ENCODE data around the gene PPP1R3D.
"Not testable (repeated sequence)": the region's sequence is repeated elsewhere in the genome, so short reads cannot be mapped to it uniquely, and the experiment has no call there.

PPP1R3D gene, protein sequence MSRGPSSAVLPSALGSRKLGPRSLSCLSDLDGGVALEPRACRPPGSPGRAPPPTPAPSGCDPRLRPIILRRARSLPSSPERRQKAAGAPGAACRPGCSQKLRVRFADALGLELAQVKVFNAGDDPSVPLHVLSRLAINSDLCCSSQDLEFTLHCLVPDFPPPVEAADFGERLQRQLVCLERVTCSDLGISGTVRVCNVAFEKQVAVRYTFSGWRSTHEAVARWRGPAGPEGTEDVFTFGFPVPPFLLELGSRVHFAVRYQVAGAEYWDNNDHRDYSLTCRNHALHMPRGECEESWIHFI

DNA sequence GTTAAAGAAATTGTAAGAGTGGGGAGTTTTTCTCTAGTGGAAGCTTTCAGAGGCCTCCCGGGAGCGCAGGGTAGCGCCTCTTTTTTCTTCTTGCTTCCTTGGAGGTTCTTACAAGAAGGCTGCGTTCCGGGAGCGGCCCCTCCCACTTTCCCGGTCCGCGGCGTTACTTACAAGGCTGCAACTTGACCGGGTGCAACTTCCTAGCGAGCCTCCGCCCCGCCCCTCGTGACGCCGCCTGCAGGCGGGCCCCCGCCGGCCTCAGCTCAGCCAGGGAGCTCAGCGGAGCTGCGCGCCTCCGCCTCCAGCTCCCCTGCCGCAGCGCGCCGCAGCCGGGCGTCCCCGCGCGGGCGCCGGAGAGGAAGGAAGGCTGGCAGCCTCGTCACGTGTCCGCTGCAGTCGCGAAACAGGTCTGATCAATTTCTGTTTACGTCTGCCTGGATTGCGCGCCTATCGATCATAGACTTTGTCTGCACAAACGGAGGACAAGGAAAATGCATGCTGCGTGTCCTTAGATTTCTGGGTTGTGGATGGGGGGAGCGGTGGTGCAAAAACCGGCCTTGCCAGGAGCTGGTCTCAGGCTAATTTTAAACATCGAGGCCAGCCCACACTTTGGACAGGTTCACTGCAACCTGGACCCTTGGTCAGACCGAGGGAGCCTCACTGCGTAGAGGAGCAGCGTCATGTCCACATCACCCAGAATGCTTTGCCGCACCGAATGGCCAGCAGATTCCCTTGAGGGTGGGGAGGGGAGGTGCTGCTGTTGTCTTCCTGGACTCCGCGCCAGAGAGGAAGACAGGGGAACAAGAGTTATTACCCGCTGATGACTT lies at the start of gene PPP1R3D, which contains the start of gene FAM217B:
Gene PPP1R3D (minus strand): TSS at position 177 of the 827 bp plus-strand sequence. CDS start 374 bp downstream, outside the sequence.
Gene FAM217B (plus strand): TSS at position 261 of the 827 bp plus-strand sequence. CDS start 3,555 bp downstream, outside the sequence.
- peak; percentile 69 to 78 for DNase-seq (ENCODE audit: low read depth in 2 of 2, low spot score in 1 of 2)

- DNase-seq (ENCODE audit: low read depth in 2 of 2, low spot score in 1 of 2): no peak
Measured at GRCh38 chr20:59988141-59988540, 48.0 kb upstream of the PPP1R3D start.

DNA sequence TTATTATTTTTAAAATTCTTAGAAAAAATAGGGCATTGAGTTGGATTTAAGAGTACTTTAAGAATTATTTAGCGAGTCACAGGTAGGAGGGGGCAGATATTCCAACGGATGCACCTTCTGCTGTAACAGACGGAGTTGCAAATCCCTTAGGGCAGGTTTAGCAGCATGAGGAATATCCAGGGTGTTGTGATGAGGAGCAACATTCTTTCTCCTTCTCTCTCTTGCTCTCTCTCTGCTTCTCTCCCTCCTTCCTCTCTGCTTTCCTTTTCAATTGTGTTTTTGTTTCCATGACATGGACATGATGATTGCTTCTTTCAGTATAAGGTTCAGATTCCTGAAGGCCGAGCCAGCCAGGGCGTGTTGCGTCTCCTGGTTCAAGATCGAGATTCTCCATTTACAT lies 47.0 kb upstream of the PPP1R3D start:
- DNase-seq (ENCODE audit: low read depth in 2 of 2, low spot score in 1 of 2): no peak

- DNase-seq (ENCODE audit: low read depth in 2 of 2, low spot score in 1 of 2): no peak
Measured at GRCh38 chr20:59985864-59986263, 45.8 kb upstream of the PPP1R3D start.

DNA sequence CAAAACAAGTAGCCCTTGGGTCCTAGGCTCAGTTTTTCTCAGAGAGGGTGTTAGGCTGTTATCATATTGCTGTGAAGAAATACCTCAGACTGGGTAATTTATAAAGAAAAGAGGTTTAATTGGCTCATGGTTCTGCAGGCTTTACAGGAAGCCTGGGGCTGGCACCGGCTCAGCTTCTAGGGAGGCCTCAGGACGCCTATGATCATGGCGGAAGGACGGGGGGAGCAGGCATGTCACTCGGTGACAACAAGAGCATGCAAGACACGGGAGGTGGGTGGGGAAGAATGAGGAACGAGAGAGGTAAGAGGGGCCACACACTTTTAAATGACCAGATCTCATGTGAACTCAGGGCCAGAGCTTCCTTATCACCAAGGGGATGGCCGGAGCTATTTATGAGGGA lies 45.1 kb upstream of the PPP1R3D start:
- DNase-seq (ENCODE audit: low read depth in 2 of 2, low spot score in 1 of 2): no peak

- DNase-seq (ENCODE audit: low read depth in 2 of 2, low spot score in 1 of 2): no peak
Measured at GRCh38 chr20:59984541-59984940, 44.4 kb upstream of the PPP1R3D start.

DNA sequence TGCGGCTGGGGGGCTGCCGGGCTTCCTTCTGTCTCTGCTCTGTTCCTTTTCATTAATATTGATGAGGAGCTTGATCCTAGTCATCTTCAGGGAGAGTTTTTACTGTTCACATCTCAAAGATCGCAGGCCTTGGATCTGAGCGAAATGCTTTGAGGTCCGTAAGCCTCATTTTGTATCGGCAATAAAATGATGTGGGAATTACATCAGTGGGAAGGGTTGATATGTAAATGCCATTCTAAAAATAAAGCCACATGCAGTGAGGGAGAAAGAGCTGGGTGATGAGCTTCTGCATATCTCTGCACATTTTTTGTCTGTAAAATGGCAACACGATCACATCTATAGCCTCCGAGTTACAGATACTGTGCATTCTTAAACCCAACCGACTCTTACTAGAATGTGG lies 43.0 kb upstream of the PPP1R3D start:
- DNase-seq (ENCODE audit: low read depth in 2 of 2, low spot score in 1 of 2): no peak

DNA sequence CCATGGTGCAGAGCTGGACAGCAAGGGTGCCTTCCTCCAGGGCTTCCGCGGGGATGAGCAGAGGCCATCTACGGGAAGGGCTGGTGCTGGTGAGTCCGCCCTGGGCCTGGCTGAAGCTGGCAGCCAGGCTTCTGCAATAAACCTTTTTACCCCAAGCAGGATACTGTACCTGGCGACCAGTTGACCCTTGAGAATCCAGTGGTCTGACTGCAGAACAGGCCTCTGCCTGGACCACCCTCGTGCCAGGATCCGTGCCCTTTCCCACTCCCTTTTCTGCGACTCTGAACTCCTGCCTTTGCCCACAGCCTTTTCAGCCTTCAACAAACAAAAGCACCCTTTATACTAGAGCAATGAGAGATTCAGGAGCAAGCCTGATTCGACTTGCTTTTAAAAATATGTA lies 37.0 kb upstream of the PPP1R3D start:
- no peak for DNase-seq (ENCODE audit: low read depth in 2 of 2, low spot score in 1 of 2)

- DNase-seq (ENCODE audit: low read depth in 2 of 2, low spot score in 1 of 2): no peak
Measured at GRCh38 chr20:59976156-59976782, 36.2 kb upstream of the PPP1R3D start.

- no peak for DNase-seq (ENCODE audit: low read depth in 2 of 2, low spot score in 1 of 2)
Measured at GRCh38 chr20:59972037-59972801, 32.1 kb upstream of the PPP1R3D start.

GRCh38 chr20:59971428-59971827 lies 31.3 kb upstream of the PPP1R3D start:
- DNase-seq (ENCODE audit: low read depth in 2 of 2, low spot score in 1 of 2): no peak

GRCh38 chr20:59966428-59966827 lies 26.3 kb upstream of the PPP1R3D start:
- DNase-seq (ENCODE audit: low read depth in 2 of 2, low spot score in 1 of 2): no peak

DNA sequence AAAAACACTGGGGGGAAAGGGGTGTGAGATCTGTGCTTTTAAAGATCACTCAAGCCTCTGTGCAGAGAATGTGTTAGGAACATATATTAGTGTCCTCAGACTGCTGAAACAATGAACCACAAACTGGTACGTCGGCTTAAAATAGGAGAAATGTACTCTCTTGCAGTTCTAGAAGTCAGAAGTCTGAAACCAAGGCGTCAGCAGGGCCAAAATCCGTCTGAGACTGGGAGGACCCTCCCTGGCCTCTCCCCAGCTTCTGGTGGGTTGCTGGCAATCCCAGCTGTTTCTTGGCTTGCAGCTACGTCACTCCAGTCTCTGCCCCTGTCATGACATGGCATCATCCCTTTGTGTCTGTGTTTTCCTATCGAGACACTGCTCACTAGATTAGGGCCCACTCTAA lies 22.1 kb upstream of the PPP1R3D start:
- DNase-seq (ENCODE audit: low read depth in 2 of 2, low spot score in 1 of 2): no peak

GRCh38 chr20:59961423-59961822 lies 21.3 kb upstream of the PPP1R3D start:
- no peak for DNase-seq (ENCODE audit: low read depth in 2 of 2, low spot score in 1 of 2)

GRCh38 chr20:59958626-59959025 lies 18.5 kb upstream of the PPP1R3D start:
- DNase-seq (ENCODE audit: low read depth in 2 of 2, low spot score in 1 of 2): no peak

DNA sequence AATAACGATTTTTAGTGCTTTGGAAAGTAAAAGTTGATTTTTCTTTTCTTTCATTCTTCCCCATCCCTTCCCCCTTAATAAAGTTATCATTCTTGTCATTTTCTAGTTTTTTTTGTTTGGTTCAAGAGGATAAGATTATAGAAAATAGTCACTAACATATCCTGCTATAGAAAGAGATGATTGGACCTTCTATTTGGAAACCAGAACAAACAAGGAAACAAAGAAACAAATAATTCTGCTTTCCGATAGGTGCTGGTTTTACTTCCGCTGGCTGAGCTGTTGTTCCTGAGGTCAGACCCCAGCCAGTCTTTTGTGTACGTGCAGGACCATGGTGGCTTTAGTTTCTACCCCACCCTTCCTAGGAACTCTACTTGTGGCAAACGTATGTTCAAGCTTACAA lies 18.0 kb upstream of the PPP1R3D start, which contains the start of gene CDH26:
Gene CDH26 (plus strand): TSS at position 301 of the 400 bp plus-strand sequence. CDS start 304 bp downstream, outside the sequence.
- DNase-seq (ENCODE audit: low read depth in 2 of 2, low spot score in 1 of 2): no peak

DNA sequence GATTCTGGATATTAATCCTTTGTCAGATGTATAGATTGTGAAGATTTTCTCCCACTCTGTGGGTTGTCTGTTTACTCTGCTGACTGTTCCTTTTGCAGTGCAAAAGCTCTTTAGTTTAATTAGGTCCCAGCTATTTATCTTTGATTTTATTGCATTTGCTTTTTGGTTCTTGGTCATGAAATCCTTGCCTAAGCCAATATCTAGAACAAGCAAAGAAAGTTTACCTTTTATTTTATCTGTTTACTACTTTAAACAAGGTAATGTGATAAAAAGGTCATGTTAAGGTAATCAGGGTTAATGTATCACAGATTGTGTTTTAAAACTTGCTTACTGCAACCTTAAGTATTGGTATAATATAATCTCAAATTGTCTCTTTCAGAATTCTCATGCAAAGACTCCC lies 17.5 kb upstream of the PPP1R3D start:
- not testable (repeated sequence) for DNase-seq (ENCODE audit: low read depth in 2 of 2, low spot score in 1 of 2)

- DNase-seq (ENCODE audit: low read depth in 2 of 2, low spot score in 1 of 2): no peak
Measured at GRCh38 chr20:59955131-59955796, 15.2 kb upstream of the PPP1R3D start.

GRCh38 chr20:59954718-59955117 lies 14.6 kb upstream of the PPP1R3D start:
- no peak for DNase-seq (ENCODE audit: low read depth in 2 of 2, low spot score in 1 of 2)

DNA sequence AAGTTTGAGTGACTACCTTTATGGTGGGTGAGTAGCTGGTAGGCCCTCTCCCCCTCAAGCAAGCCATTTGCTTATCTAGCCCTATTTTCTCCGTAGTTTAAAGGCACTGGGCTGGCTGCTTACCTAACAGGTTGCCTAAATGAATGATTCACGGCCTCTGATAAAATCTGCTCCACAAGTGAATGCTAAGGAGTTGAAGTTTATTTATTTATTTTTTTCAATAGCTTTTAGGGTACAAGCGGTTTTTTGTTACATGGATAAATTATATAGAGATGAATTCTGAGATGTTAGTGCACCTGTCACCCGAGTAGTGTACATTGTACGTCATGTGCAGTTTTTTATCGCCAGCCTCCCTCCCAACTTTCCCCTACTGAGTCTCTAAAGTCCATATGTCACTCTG lies 9.8 kb upstream of the PPP1R3D start:
- DNase-seq (ENCODE audit: low read depth in 2 of 2, low spot score in 1 of 2): no peak

Data from stimulated activated CD8-positive, alpha-beta memory T cell treated with anti-CD3 and anti-CD28 coated beads, Interleukin-4, amount 100 ng/mL, for 1 hour (primary cell).